ENCODE results near the gene PANK4. TPM values are rescaled to one million over a fixed set of nuclear protein-coding genes. Genes with fewer than 3 reads are reported as not detected.

PANK4 gene
- total RNA-seq, 1 experiment from 2014 or later: 32.2 TPM

GRCh38 chr1:2475571-2475970 lies 50.8 kb downstream of the PANK4 start:
- no peaks in the 10 kb centered on the region for H3K4me1 ChIP-seq (ENCODE audit: insufficient read depth, low read length)
- no peak for DNase-seq
- H3K27ac Mint-ChIP-seq: no peak overlapping the region

More at GRCh38 chr1:2475571-2475970, 50.8 kb downstream of the PANK4 start:
- no peak overlapping the region for H3K56ac ChIP-seq (ENCODE audit: insufficient read length, low read depth, low read length)
- H3K79me1 ChIP-seq (ENCODE audit: insufficient read depth, low read depth, low read length, poor library complexity, severe bottlenecking): no peaks in the 10 kb centered on the region
- peaks cover 0 to 14% of the 10 kb centered on the region in 2 experiments; a peak in 2 of 4 replicates for H3K4me1 Mint-ChIP-seq
- no peak overlapping the region for H4K8ac ChIP-seq (replicated peaks; ENCODE audit: insufficient read length, low read depth, low read length)
- no peaks in the 10 kb centered on the region for H3K9me3 ChIP-seq (ENCODE audit: control insufficient read depth, low read depth, low read length)
- no peaks in the 10 kb centered on the region for H4K20me1 ChIP-seq (ENCODE audit: control insufficient read depth, insufficient read depth, insufficient read length)
- no CpG with 5 or more reads among the region's 12 CpGs for WGBS (ENCODE audit: extremely low coverage, insufficient read length, low lambda C conversion rate)
- H3K4me2 ChIP-seq (ENCODE audit: insufficient read depth, insufficient read length, low read length): no peak overlapping the region
- H4K91ac ChIP-seq (ENCODE audit: insufficient read length, low read depth, low read length): no peak overlapping the region
- no peak overlapping the region for H2BK5ac ChIP-seq (ENCODE audit: insufficient read length, low read length)
- H2BK20ac ChIP-seq (ENCODE audit: low read depth, low read length, poor library complexity, severe bottlenecking): no peak overlapping the region
- no peaks in the 10 kb centered on the region for H3K27me3 ChIP-seq (ENCODE audit: insufficient read depth, low read length)
- no peak overlapping the region for H2AFZ ChIP-seq (ENCODE audit: low read length)
- H3K18ac ChIP-seq (ENCODE audit: insufficient read length, low read depth, low read length): no peak overlapping the region
- no peak overlapping the region for H3K27ac ChIP-seq (ENCODE audit: insufficient read length, low read depth, low read length)
- H3K79me2 ChIP-seq (ENCODE audit: insufficient read depth, low read length): no peaks in the 10 kb centered on the region
- H2AK5ac ChIP-seq (ENCODE audit: insufficient read length, low read length): no peak overlapping the region
- H3T11ph ChIP-seq (ENCODE audit: low read length): no peak overlapping the region
- H4K5ac ChIP-seq (ENCODE audit: insufficient read length, low read depth, low read length): no peak overlapping the region
- H3K23ac ChIP-seq (ENCODE audit: insufficient read length, low read depth, low read length): no peak overlapping the region
- no peak overlapping the region for H3K9ac ChIP-seq (ENCODE audit: extremely low read depth, insufficient read length, low read length)
- H3K4me3 Mint-ChIP-seq: no peak overlapping the region
- H3K9me3 Mint-ChIP-seq: no peaks in the 10 kb centered on the region
- H3K27me3 Mint-ChIP-seq (ENCODE audit: low read depth): no peaks in the 10 kb centered on the region
- H2BK12ac ChIP-seq (ENCODE audit: insufficient read length, low read depth, low read length): no peak overlapping the region
- no peaks in the 10 kb centered on the region for H3K36me3 Mint-ChIP-seq (ENCODE audit: insufficient read depth in 1 of 3, low read depth in 3 of 3)
- no peak overlapping the region for H2BK120ac ChIP-seq (ENCODE audit: low read depth, low read length, poor library complexity, severe bottlenecking)
- H2BK15ac ChIP-seq (ENCODE audit: low read depth, low read length): no peak overlapping the region
- H3K4ac ChIP-seq (ENCODE audit: low read depth, low read length): no peak overlapping the region
- TF ChIP-seq, protein P1, sequence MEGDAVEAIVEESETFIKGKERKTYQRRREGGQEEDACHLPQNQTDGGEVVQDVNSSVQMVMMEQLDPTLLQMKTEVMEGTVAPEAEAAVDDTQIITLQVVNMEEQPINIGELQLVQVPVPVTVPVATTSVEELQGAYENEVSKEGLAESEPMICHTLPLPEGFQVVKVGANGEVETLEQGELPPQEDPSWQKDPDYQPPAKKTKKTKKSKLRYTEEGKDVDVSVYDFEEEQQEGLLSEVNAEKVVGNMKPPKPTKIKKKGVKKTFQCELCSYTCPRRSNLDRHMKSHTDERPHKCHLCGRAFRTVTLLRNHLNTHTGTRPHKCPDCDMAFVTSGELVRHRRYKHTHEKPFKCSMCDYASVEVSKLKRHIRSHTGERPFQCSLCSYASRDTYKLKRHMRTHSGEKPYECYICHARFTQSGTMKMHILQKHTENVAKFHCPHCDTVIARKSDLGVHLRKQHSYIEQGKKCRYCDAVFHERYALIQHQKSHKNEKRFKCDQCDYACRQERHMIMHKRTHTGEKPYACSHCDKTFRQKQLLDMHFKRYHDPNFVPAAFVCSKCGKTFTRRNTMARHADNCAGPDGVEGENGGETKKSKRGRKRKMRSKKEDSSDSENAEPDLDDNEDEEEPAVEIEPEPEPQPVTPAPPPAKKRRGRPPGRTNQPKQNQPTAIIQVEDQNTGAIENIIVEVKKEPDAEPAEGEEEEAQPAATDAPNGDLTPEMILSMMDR (conservative IDR thresholded peaks at IDR 0.05): no peak
- H3K23me2 ChIP-seq (ENCODE audit: insufficient read length, low read depth, low read length, poor library complexity, severe bottlenecking): no peaks in the 10 kb centered on the region
- H3K14ac ChIP-seq (ENCODE audit: insufficient read depth, low read length): no peak overlapping the region
